ENCODE measurements around the gene SAMD13.

Gene SAMD13

DNA sequence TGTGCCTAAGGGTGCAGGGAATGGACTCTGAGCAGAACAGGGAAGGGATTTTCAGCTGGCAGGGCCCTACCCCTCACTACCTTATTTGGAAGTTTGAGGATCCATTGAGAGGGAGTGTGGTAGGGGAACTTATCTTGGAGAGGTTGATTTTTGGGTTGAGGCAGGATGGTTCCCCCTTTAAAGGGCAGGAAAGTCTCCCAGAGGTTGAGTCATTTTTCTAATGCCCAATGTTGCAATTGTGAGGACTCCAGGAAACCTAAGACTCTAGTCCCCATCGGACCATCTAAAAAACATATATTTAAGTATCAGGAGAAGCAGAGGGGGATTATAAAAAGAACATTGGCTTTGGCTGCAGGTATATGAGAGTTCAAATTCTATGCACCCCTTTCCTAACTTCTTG is 47.3 kb downstream of the SAMD13 start:
- TF ChIP-seq, protein P1, sequence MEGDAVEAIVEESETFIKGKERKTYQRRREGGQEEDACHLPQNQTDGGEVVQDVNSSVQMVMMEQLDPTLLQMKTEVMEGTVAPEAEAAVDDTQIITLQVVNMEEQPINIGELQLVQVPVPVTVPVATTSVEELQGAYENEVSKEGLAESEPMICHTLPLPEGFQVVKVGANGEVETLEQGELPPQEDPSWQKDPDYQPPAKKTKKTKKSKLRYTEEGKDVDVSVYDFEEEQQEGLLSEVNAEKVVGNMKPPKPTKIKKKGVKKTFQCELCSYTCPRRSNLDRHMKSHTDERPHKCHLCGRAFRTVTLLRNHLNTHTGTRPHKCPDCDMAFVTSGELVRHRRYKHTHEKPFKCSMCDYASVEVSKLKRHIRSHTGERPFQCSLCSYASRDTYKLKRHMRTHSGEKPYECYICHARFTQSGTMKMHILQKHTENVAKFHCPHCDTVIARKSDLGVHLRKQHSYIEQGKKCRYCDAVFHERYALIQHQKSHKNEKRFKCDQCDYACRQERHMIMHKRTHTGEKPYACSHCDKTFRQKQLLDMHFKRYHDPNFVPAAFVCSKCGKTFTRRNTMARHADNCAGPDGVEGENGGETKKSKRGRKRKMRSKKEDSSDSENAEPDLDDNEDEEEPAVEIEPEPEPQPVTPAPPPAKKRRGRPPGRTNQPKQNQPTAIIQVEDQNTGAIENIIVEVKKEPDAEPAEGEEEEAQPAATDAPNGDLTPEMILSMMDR (conservative IDR thresholded peaks at IDR 0.05; ENCODE audit: control insufficient read depth, insufficient read depth, low read depth, low read length) = no peak
- DNase-seq (ENCODE audit: low read depth) = no peak
- H3K4me3 ChIP-seq (ENCODE audit: control insufficient read depth, low read depth, low read length) = no peak overlapping the region

DNA sequence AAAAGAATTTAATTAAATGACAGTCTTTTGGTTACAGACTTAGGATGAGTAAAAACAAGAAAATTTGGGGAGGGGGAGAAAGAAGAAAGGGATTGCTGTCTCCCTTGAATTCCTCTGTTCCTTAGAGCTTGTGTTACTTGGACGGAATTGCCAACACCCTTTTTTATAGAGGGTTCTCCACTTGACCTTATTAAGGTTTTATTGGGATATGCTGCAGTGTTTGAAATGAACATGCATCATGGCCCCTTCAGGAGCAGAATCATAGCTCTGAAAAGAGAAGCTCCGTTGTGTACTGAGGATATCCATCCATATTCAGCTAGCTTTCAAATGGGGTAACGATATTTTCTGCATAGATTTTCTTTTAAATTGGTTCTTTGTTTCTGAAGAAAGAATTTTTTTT is 48.6 kb downstream of the SAMD13 start:
- H3K4me3 ChIP-seq (ENCODE audit: control insufficient read depth, low read depth, low read length) = no peak overlapping the region
- TF ChIP-seq, protein P1 (conservative IDR thresholded peaks at IDR 0.05; ENCODE audit: control insufficient read depth, insufficient read depth, low read depth, low read length) = no peak
- no peak for DNase-seq (ENCODE audit: low read depth)

DNA sequence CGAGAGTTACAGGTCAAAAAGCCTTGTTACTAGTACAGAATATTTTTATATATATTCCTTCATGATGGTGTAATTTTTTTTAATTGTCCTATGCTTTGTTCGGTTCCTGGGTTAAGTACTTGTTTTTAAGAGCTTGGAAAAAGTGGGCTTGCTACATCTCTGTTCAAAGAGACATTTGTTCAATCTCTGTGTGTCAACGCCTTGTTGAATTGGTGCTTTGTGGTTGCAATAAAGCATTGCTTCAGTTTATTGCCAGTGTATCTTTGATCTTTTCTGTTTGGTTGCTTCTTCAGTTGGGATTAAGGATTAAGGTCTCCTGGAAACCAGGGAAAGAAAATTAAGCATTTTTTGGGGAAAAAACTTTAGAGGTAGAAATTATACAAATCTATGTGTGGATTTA is 49.0 kb downstream of the SAMD13 start:
- TF ChIP-seq, protein P1 (conservative IDR thresholded peaks at IDR 0.05; ENCODE audit: control insufficient read depth, insufficient read depth, low read depth, low read length) = no peak
- H3K4me3 ChIP-seq (ENCODE audit: control insufficient read depth, low read depth, low read length) = no peak overlapping the region
- no peak for DNase-seq (ENCODE audit: low read depth)

DNA sequence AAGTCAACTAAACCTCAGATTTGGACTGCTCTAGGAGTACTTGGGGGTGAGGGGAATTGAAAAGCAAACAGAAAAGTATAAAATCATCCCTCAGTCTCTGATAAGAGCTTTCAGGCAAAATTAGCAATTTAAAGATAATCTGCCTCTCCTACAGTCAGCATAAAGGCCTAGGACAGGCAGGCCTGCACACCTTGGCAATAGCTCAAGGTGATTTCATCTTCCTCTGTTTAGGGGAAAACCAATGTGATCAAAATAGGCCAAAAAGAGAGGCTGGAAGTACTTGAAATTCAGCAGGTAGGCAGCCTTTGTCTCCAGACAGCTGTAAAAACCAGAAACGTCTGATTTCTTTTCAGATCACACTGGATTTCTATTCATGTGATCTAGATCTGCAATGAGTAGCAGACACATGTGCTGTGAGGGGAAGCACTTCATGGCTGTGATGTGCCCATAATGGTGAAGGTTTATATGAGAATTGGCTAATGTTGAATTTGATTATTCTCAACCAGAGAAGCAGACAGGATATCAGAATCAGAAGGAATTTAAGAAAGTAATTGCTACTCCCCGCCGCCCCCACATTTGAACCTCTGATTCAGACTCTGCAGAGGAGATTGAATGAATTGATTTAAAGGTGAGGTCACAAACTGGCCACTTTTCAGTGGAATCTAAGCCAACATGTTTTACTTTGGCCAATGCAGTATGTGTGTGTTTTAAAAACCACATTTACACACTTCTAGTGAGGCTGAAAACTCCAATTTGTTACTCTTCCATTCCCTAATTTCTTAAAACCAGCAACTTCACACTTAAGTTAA is 51.0 kb downstream of the SAMD13 start:
- peak; percentile 67 for DNase-seq (ENCODE audit: low read depth)
- no peak overlapping the region for H3K4me3 ChIP-seq (ENCODE audit: control insufficient read depth, low read depth, low read length)
- TF ChIP-seq, protein P1 (conservative IDR thresholded peaks at IDR 0.05; ENCODE audit: control insufficient read depth, insufficient read depth, low read depth, low read length) = no peak

DNA sequence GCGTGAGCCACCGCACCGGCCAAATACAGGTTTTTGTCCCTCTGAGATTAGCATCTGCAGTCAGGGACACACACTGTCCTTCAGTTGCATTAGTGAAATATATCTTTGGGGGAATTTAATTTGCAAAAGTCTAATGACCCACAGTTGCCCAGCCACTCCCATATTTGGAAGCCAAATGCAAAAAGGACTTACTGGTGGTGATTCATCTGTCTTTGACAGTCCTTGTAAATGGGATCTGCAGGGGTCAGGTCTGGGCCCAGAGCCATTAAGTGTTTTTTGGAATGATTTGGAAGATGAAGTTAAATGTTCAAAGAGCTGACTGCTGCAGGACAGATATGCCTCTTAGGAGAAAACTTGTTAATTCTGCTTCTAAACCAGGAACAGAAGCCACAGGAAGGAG is 52.2 kb downstream of the SAMD13 start:
- no peak overlapping the region for H3K4me3 ChIP-seq (ENCODE audit: control insufficient read depth, low read depth, low read length)
- peak; percentile 74 for DNase-seq (ENCODE audit: low read depth)
- TF ChIP-seq, protein P1 (conservative IDR thresholded peaks at IDR 0.05; ENCODE audit: control insufficient read depth, insufficient read depth, low read depth, low read length) = no peak

DNA sequence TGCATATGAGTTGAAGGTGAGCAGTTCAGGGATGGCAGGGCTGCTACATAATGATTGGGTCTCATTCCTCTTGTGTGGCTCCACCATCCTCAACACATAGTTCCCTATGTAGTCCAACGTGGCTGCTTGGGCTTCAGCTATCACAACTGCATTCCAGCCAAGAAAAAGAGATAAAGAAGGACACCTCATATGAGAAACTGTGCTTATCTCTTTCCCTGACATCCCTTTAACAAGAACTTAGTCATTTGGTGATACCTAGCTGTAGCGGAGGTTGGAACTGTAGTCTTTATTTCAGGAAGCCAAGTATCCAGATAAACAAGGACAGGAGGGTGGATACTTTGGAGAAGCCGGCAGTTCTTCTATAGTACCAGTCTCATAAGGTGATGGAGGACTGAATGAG is 54.0 kb downstream of the SAMD13 start:
- TF ChIP-seq, protein P1 (conservative IDR thresholded peaks at IDR 0.05; ENCODE audit: control insufficient read depth, insufficient read depth, low read depth, low read length) = no peak
- DNase-seq (ENCODE audit: low read depth) = no peak
- no peak overlapping the region for H3K4me3 ChIP-seq (ENCODE audit: control insufficient read depth, low read depth, low read length)
